IMR-90 (cell line): Measurements from ENCODE around the gene TAPT1. TPM values are rescaled to one million over a fixed set of nuclear protein-coding genes. Genes with fewer than 3 reads are reported as not detected.
"Not testable (repeated sequence)": the region's sequence is repeated elsewhere in the genome, so short reads cannot be mapped to it uniquely, and the experiment has no call there.

Source experiments
- ATAC-seq: fragments of 200-7000 bp; cut with Tn5 transposase; 2 replicates; pipeline ENCODE4 v1.9.1; 2020; ENCODE audit warnings: low read depth, mild to moderate bottlenecking, moderate library complexity
- BruUV-seq: library from RNA; stranded (reverse); fragments of 400-500 nt; replicated peaks from 2 replicates; lab custom pipeline; 2021; lab: Mats Ljungman, UMichigan
- CTCF ChIA-PET: fragments of 300-600 bp; formaldehyde crosslinking; extraction: SDS; loops from one replicate; lab custom pipeline; 2021; ENCODE audit warnings: antibody characterized with exemption; lab: Yijun Ruan, JAX
- POLR2A ChIA-PET: fragments of 300-600 bp; sonication (Branson Sonifier 250); formaldehyde crosslinking; loops from one replicate; lab custom pipeline; 2022; ENCODE audit warnings: antibody characterized with exemption; ENCODE audit not compliant: unreplicated experiment; lab: Charles Lee
- DNase-seq: peaks from one replicate; pipeline ENCODE4 v3.0.0; 2013
- H2AFZ ChIP-seq: replicated peaks from 2 replicates; pipeline ENCODE3; 2013; ENCODE audit warnings: low read length, mild to moderate bottlenecking; ENCODE audit not compliant: poor library complexity
- H2AK5ac ChIP-seq: 2 replicates; pipeline ENCODE4 v1.6.1; 2013; ENCODE audit warnings: low read depth, low read length, inconsistent platforms
- H2AK9ac ChIP-seq: replicated peaks from 2 replicates; pipeline ENCODE3; 2013; ENCODE audit warnings: mild to moderate bottlenecking, low read depth, low read length, moderate library complexity; ENCODE audit not compliant: poor library complexity
- H2BK120ac ChIP-seq: 2 replicates; pipeline ENCODE4 v1.6.1; 2013; ENCODE audit warnings: low read depth, low read length, inconsistent platforms
- H2BK15ac ChIP-seq: 3 replicates; pipeline ENCODE4 v1.6.1; 2013; ENCODE audit warnings: low read depth, low read length, inconsistent platforms
- H2BK20ac ChIP-seq: 2 replicates; pipeline ENCODE4 v1.6.1; 2013; ENCODE audit warnings: low read depth, mild to moderate bottlenecking, inconsistent platforms, low read length, moderate library complexity
- H2BK5ac ChIP-seq: 2 replicates; pipeline ENCODE4 v1.6.1; 2013; ENCODE audit warnings: mild to moderate bottlenecking, low read depth, low read length, inconsistent platforms; ENCODE audit not compliant: poor library complexity, severe bottlenecking
- H3K14ac ChIP-seq: replicated peaks from 2 replicates; pipeline ENCODE4 v1.6.1; 2013; ENCODE audit warnings: low read depth, low read length, inconsistent platforms
- H3K18ac ChIP-seq: 2 replicates; pipeline ENCODE4 v1.6.1; 2013; ENCODE audit warnings: low read depth, low read length, control low read depth
- H3K23ac ChIP-seq: 2 replicates; pipeline ENCODE4 v1.6.1; 2013; ENCODE audit warnings: low read depth, low read length, inconsistent platforms
- H3K27ac ChIP-seq: 2 replicates; pipeline ENCODE4 v1.5.1; 2013; ENCODE audit warnings: mild to moderate bottlenecking, control low read depth, low read length; ENCODE audit not compliant: insufficient read depth
- H3K27me3 ChIP-seq: 2 replicates; pipeline ENCODE4 v1.6.1; 2013; ENCODE audit warnings: low read length; ENCODE audit not compliant: control insufficient read depth, insufficient read depth
- H3K36me3 ChIP-seq: 2 replicates; pipeline ENCODE4 v1.6.1; 2013; ENCODE audit warnings: low read length, mixed read lengths; ENCODE audit not compliant: control insufficient read depth, insufficient read depth
- H3K4ac ChIP-seq: 2 replicates; pipeline ENCODE4 v1.6.1; 2013; ENCODE audit warnings: low read depth, low read length, inconsistent platforms
- H3K4me1 ChIP-seq: 2 replicates; pipeline ENCODE4 v1.6.1; 2013; ENCODE audit warnings: low read length, mixed read lengths; ENCODE audit not compliant: control insufficient read depth, insufficient read depth
- H3K4me2 ChIP-seq: 2 replicates; pipeline ENCODE4 v1.6.1; 2013; ENCODE audit warnings: low read depth, mild to moderate bottlenecking, control low read depth, low read length, moderate library complexity
- H3K4me3 ChIP-seq: 2 replicates; pipeline ENCODE4 v1.5.1; 2013; ENCODE audit warnings: low read depth, mild to moderate bottlenecking, control low read depth, low read length, moderate library complexity; ENCODE audit not compliant: insufficient read depth
- H3K56ac ChIP-seq: 2 replicates; pipeline ENCODE4 v1.6.1; 2013; ENCODE audit warnings: low read length, inconsistent platforms; ENCODE audit not compliant: insufficient read depth; ENCODE audit errors: extremely low read depth
- H3K79me1 ChIP-seq, 2 experiments: 2 replicates each; pipeline ENCODE4 v1.6.1; 2013; ENCODE audit warnings: low read length in 2 of 2, inconsistent platforms in 1 of 2, low read depth in 1 of 2
- H3K9ac ChIP-seq: 2 replicates; pipeline ENCODE4 v1.6.1; 2013; ENCODE audit warnings: low read depth, low read length, control low read depth
- H3K9me1 ChIP-seq: 2 replicates; pipeline ENCODE4 v1.6.1; 2013; ENCODE audit warnings: low read length, inconsistent platforms; ENCODE audit not compliant: insufficient read depth
- H3K9me3 ChIP-seq: 2 replicates; pipeline ENCODE4 v1.6.1; 2013; ENCODE audit warnings: low read length; ENCODE audit not compliant: control insufficient read depth, insufficient read depth
- H4K20me1 ChIP-seq: 2 replicates; pipeline ENCODE4 v1.6.1; 2013; ENCODE audit warnings: low read length, inconsistent platforms; ENCODE audit not compliant: insufficient read depth
- H4K5ac ChIP-seq: 2 replicates; pipeline ENCODE4 v1.6.1; 2013; ENCODE audit warnings: mild to moderate bottlenecking, low read depth, low read length, control low read depth
- H4K8ac ChIP-seq, 2 experiments: 2 replicates each; pipeline ENCODE4 v1.6.1; 2013; ENCODE audit warnings: low read depth in 2 of 2, low read length in 2 of 2, control low read depth in 1 of 2, inconsistent platforms in 1 of 2
- H4K91ac ChIP-seq: 2 replicates; pipeline ENCODE4 v1.6.1; 2013; ENCODE audit warnings: low read depth, low read length, inconsistent platforms; ENCODE audit not compliant: insufficient read depth
- WGBS, 2 experiments: methylation state at CpG; one replicate each; pipeline versions ENCODE4 v1.1.5 to v1.1.7; 2013; ENCODE audit warnings: missing lambda C conversion rate in 2 of 2; ENCODE audit not compliant: insufficient read length in 1 of 2; ENCODE audit errors: extremely low coverage in 2 of 2; 5-methylcytosine and 5-hydroxymethylcytosine counted together
- dilution Hi-C: fragments of 300-500 bp; cut with HindIII; formaldehyde crosslinking; loops from one replicate; pipeline ENCODE4 v1.14.3; 2018; ENCODE audit warnings: low sequenced_read_pairs; ENCODE audit not compliant: unreplicated experiment
- in situ Hi-C: fragments of 300-500 bp; cut with MboI; formaldehyde crosslinking; loops from 3 replicates; pipeline ENCODE4 v1.14.3; 2019; ENCODE audit warnings: low sequenced_read_pairs, inconsistent platforms, mixed read lengths
- intact Hi-C: fragments of 100-400 bp; cut with micrococcal nuclease; formaldehyde crosslinking; loops from 2 replicates; pipeline ENCODE4 v1.10.0; 2022
- polyA plus RNA-seq, 3 experiments: library from polyadenylated mRNA; depleted of rRNA; stranded (reverse); fragments of >200 nt; gene quantifications; 2 replicates each; pipeline ENCODE4 v1.2.3, GENCODE V29; 2012; ENCODE audit warnings: low replicate concordance in 1 of 3
- total RNA-seq: library from RNA; depleted of rRNA; stranded (reverse); fragments of >200 nt; gene quantifications from 2 replicates; pipeline ENCODE4 v1.2.3, GENCODE V29; 2012

TAPT1 gene
- total and polyA plus RNA-seq, 2 of the 4 experiments (the other 2 are of a cell fraction), result 5.6 to 12.2 TPM

DNA sequence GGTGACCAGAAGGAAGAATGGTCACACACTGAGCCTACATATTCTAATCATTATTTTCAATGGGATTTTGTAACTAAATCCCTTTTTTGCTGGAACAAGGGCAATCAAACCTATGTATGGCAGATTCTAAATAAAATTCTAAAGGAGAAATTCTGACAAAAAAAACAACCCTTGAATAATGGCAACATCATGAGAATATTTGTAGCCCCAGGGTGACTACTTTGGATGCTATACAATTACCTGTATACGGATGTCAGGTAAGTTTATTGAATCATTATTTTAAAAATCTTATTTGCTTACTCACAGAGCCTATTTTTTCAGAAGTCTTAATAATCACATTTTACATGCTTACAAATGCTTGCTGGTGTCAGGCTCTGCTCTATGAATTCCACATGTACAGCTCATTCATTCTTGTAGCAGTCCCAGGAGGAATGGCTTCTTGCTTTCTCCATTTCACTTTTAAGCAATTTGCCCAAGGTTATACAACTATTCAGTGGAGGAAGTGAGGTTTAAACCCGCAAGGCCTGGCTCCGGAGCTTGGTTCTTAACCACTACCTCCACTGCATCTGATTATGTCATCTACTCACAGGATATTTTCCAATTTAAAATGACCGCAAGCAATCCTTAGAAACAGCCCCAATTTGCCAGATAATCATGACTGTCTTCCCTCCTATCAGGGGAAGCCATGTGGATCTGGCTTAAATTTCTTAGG lies 43.6 kb upstream of the TAPT1 start:
- H4K20me1 ChIP-seq, H3K27ac ChIP-seq, H3K79me1 ChIP-seq, H3K9ac ChIP-seq, H3K23ac ChIP-seq, H2AK9ac ChIP-seq, H2BK5ac ChIP-seq, H3K4me2 ChIP-seq, H4K5ac ChIP-seq, H3K14ac ChIP-seq, H2AFZ ChIP-seq, H2AK5ac ChIP-seq, H3K9me1 ChIP-seq, H3K4me1 ChIP-seq, H3K4me3 ChIP-seq, H2BK20ac ChIP-seq, H3K56ac ChIP-seq, BruUV-seq, H3K27me3 ChIP-seq, CTCF ChIA-PET, H2BK15ac ChIP-seq, POLR2A ChIA-PET, H3K36me3 ChIP-seq, H2BK120ac ChIP-seq, H4K8ac ChIP-seq, H3K18ac ChIP-seq, dilution Hi-C loops, H4K91ac ChIP-seq, H3K4ac ChIP-seq, H3K9me3 ChIP-seq: not testable (repeated sequence)
- ATAC-seq, result peak; percentile 95
- intact Hi-C loops (loop anchor here (5.0 to 10.0 kb wide), 2 partner anchors 388 to 465 kb away; no protein-coding TSS in a partner anchor), in situ Hi-C loops (loop anchor here (5.0 kb wide), 1 partner anchor 238 kb away; no protein-coding TSS in a partner anchor)
- WGBS, 2 experiments, result no CpG with 5 or more reads among the region's 4 CpGs
- DNase-seq, result peak; percentile 55
